Measurements from ENCODE around the gene STPG3.

Gene STPG3

DNA sequence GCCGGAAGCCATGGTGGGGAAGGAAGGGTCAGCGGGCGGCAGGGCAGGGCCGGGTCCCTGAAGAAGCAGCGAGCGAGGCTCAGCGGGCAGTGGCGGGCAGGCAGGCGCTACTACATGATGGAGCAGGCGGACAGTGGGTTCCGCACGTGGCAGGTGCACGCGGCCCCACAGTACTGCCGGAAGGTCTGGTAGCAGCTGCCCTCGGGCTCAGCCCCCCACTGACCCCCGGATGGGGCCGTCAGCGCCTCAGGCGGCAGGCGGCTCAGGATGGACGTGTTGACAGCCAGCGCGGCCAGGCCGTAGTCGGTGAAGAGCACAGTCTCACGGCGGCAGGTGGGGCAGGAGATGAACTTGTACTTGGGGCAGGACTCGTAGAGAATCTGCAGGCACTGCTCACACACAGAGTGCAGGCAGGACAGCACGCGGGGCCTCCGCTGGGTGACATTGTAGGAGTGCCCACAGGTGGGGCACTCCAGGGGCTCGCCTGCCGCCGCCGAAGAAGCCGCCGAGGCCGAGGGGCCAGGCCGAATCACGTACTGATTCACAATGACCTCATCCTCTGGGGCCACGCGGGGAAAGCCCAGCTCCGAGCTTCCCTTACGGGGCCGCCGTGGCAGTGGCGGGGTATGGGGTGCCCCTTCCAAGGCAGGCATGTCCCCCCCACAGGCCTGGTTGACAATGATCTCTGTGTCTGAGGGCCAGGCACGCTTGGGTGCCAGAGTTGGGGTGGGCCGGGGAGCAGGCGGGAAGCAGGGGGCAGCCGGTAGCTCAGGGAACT lies 30.6 kb upstream of the STPG3 start:
- TF ChIP-seq MAX (IDR thresholded peaks at IDR 0.05; ENCODE audit: low read depth, low read length), result no peak
- TF ChIP-seq POLR2A (IDR thresholded peaks at IDR 0.05; ENCODE audit: extremely low read depth, insufficient read length), result no peak
- TF ChIP-seq, protein P1, sequence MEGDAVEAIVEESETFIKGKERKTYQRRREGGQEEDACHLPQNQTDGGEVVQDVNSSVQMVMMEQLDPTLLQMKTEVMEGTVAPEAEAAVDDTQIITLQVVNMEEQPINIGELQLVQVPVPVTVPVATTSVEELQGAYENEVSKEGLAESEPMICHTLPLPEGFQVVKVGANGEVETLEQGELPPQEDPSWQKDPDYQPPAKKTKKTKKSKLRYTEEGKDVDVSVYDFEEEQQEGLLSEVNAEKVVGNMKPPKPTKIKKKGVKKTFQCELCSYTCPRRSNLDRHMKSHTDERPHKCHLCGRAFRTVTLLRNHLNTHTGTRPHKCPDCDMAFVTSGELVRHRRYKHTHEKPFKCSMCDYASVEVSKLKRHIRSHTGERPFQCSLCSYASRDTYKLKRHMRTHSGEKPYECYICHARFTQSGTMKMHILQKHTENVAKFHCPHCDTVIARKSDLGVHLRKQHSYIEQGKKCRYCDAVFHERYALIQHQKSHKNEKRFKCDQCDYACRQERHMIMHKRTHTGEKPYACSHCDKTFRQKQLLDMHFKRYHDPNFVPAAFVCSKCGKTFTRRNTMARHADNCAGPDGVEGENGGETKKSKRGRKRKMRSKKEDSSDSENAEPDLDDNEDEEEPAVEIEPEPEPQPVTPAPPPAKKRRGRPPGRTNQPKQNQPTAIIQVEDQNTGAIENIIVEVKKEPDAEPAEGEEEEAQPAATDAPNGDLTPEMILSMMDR (IDR thresholded peaks at IDR 0.05; ENCODE audit: low read depth, low read length), result no peak
- no peak for TF ChIP-seq MYC (IDR thresholded peaks at IDR 0.05; ENCODE audit: low read depth, low read length)
- no peak for DNase-seq (ENCODE audit: low read depth)
- H3K4me3 ChIP-seq (ENCODE audit: low read depth, low read length), result no peak overlapping the region

GRCh38 chr9:137221095-137221505 lies 30.0 kb upstream of the STPG3 start:
- no peak for TF ChIP-seq MAX (IDR thresholded peaks at IDR 0.05; ENCODE audit: low read depth, low read length)
- no peak for TF ChIP-seq MYC (IDR thresholded peaks at IDR 0.05; ENCODE audit: low read depth, low read length)
- no peak for TF ChIP-seq POLR2A (IDR thresholded peaks at IDR 0.05; ENCODE audit: extremely low read depth, insufficient read length)
- TF ChIP-seq, protein P1 (IDR thresholded peaks at IDR 0.05; ENCODE audit: low read depth, low read length), result no peak
- no peak for DNase-seq (ENCODE audit: low read depth)
- no peak overlapping the region for H3K4me3 ChIP-seq (ENCODE audit: low read depth, low read length)

DNA sequence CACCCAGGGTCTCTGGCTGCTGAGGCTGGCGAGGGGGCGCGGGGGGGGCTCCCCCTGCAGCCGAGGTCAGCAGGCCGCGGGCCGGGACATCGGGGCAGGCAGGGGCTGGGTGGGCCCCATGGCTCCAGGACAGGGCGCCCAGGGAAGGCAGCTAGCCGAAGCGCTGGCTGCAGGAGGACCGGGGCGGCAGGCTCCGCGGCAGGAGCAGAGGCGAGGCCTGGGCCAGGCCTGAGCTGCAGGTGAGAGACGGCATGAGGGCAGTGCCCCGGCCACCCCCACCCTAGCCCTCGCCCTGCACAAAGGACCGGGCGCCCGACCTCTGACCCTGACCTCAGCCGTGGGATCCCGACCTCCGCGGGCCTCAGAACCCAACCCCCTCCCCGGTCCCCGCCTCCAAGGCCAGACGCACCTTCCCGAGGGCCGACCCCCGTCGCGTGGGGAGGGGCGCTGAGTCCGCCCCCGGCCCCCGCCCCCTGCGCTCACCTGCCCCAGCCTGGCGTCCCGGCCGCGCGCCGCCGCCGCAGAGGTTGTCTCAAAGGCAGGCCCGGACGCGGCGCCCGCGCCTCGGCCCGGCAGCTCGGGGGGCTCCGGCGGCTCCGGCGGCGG lies 29.5 kb upstream of the STPG3 start:
- H3K4me3 ChIP-seq (ENCODE audit: low read depth, low read length), result no peak overlapping the region
- no peak for DNase-seq (ENCODE audit: low read depth)
- TF ChIP-seq MAX (IDR thresholded peaks at IDR 0.05; ENCODE audit: low read depth, low read length), result no peak
- no peak for TF ChIP-seq MYC (IDR thresholded peaks at IDR 0.05; ENCODE audit: low read depth, low read length)
- TF ChIP-seq, protein P1 (IDR thresholded peaks at IDR 0.05; ENCODE audit: low read depth, low read length), result no peak
- TF ChIP-seq POLR2A (IDR thresholded peaks at IDR 0.05; ENCODE audit: extremely low read depth, insufficient read length), result no peak

- TF ChIP-seq MYC (IDR thresholded peaks at IDR 0.05; ENCODE audit: low read depth, low read length) (no peak), MAX (IDR thresholded peaks at IDR 0.05; ENCODE audit: low read depth, low read length) (no peak), POLR2A (IDR thresholded peaks at IDR 0.05; ENCODE audit: extremely low read depth, insufficient read length) (no peak)
- TF ChIP-seq, protein P1 (IDR thresholded peaks at IDR 0.05; ENCODE audit: low read depth, low read length), result no peak
- no peak for DNase-seq (ENCODE audit: low read depth)
- peak within 1 kb of the TSS; percentile 47 for H3K4me3 ChIP-seq (ENCODE audit: low read depth, low read length)
Measured at GRCh38 chr9:137222190-137223077, 28.7 kb upstream of the STPG3 start, which contains the start of gene RNF208. Gene RNF208 (minus strand): TSS chr9:137222240. CDS start chr9:137221212, 1,028 bp downstream.

DNA sequence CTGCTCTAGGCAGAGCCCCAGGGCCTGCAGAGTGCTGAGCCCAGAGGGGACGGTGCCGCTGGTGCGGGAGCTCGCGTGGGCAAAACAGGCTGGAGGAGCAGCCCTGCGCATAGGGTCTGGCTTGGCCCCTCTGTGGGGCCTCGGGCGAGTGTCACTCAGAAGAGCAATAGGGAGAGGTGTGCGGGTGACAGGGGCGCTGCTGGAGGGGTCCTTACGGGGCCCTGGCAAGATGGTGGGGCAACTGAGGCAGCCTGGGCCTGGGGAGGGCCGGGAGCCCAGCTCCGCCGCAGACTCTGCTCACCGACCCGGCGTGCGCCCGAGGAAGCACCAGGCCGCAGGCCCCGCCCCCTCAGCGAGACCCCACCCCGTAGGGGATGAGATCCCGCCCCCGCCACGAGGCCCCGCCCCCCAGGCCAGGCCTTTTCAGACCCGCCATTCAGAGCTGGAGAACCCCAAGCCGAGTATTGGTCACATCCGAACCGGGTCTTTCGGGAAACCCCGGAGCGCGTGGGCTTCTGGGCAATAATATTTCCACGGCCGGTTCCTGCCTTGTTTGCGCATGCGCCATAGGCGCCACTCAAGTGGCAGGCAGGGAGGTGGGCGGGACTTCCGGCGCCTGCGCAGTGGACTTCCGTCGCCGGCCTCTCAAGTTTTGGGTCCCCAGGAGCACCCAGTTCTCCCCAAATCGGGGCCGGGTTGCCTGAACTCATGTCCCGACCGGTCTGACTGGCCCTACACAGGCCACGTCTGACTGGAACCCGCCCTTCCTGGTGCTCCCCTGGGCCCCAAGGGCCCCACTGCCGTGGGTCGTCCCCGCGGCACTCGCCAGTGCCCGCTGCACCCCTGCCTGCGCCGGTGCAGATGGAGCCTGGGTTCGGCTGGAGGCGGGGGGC lies 27.8 kb upstream of the STPG3 start:
- TF ChIP-seq MYC (IDR thresholded peaks at IDR 0.05; ENCODE audit: low read depth, low read length) (peak; percentile 80), POLR2A (IDR thresholded peaks at IDR 0.05; ENCODE audit: extremely low read depth, insufficient read length) (peak; percentile 71), MAX (IDR thresholded peaks at IDR 0.05; ENCODE audit: low read depth, low read length) (peak; percentile 76)
- TF ChIP-seq, protein P1 (IDR thresholded peaks at IDR 0.05; ENCODE audit: low read depth, low read length), result no peak
- peak overlapping the region; percentile 68 for H3K4me3 ChIP-seq (ENCODE audit: low read depth, low read length)
- DNase-seq (ENCODE audit: low read depth), result peak; percentile 96

Measured in NB4 (cell line).